Measurements from ENCODE around the gene APBA2. TPM values are rescaled to one million over a fixed set of nuclear protein-coding genes. Genes with fewer than 3 reads are reported as not detected.

The APBA2 gene
- total RNA-seq, 6 donors from 2014 or later = 3.2 to 7.9 (median 6.0) TPM

- WGBS, 2 donors = 95 to 98% methylated on average over 15 to 17 of the region's 17 CpGs
- Histone ChIP-seq H3K27ac (no peak overlapping the region), H3K4me3 (no peak overlapping the region), H3K4me1 (no peaks in the 10 kb centered on the region), H3K27me3 (no peaks in the 10 kb centered on the region), H3K36me3 (no peaks in the 10 kb centered on the region), H3K9me3 (no peaks in the 10 kb centered on the region)
- TF ChIP-seq POLR2AphosphoS5 (IDR thresholded peaks at IDR 0.05) (no peak), POLR2A (IDR thresholded peaks at IDR 0.05) (no peak), EP300 (IDR thresholded peaks at IDR 0.05) (no peak), CTCF (IDR thresholded peaks at IDR 0.05) (no peak)
- peak in 1 of 2 donors; percentile 20 for ATAC-seq (ENCODE audit: low FRiP score in 2 of 2)
- peak in 1 of 2 donors; percentile 39 for DNase-seq
Observed at GRCh38 chr15:29029651-29030195, 143.9 kb downstream of the APBA2 start.

- H3K36me3 ChIP-seq = no peaks in the 10 kb centered on the region
- TF ChIP-seq EP300 (IDR thresholded peaks at IDR 0.05) (no peak), CTCF (IDR thresholded peaks at IDR 0.05) (no peak), POLR2AphosphoS5 (IDR thresholded peaks at IDR 0.05) (no peak), POLR2A (IDR thresholded peaks at IDR 0.05) (no peak)
- H3K4me1 ChIP-seq = no peaks in the 10 kb centered on the region
- DNase-seq (no peak), ATAC-seq (ENCODE audit: low FRiP score in 2 of 2) (no peak)
- no peak overlapping the region for H3K27ac ChIP-seq
- H3K4me3 ChIP-seq = no peak overlapping the region
- WGBS, 2 donors = 72 to 80% methylated on average over 2 to 3 of the region's 3 CpGs
- H3K9me3 ChIP-seq = no peaks in the 10 kb centered on the region
- H3K27me3 ChIP-seq = no peaks in the 10 kb centered on the region
Observed at GRCh38 chr15:29031502-29032228, 145.9 kb downstream of the APBA2 start.

GRCh38 chr15:29032229-29032625, 146.5 kb downstream of the APBA2 start:
- Histone ChIP-seq H3K9me3 (no peaks in the 10 kb centered on the region), H3K27me3 (no peaks in the 10 kb centered on the region), H3K27ac (no peak overlapping the region), H3K4me1 (no peaks in the 10 kb centered on the region), H3K36me3 (no peaks in the 10 kb centered on the region), H3K4me3 (no peak overlapping the region)
- DNase-seq (no peak), ATAC-seq (ENCODE audit: low FRiP score in 2 of 2) (no peak)
- 82 to 91% methylated on average over 4 of the region's 4 CpGs for WGBS, 2 donors
- TF ChIP-seq POLR2A (IDR thresholded peaks at IDR 0.05) = no peak
- TF ChIP-seq EP300 (IDR thresholded peaks at IDR 0.05) = no peak
- TF ChIP-seq POLR2AphosphoS5 (IDR thresholded peaks at IDR 0.05) = no peak
- no peak for TF ChIP-seq CTCF (IDR thresholded peaks at IDR 0.05)

- 86 to 100% methylated on average over 1 to 5 of the region's 5 CpGs for WGBS, 2 donors
- no peaks in the 10 kb centered on the region for H3K36me3 ChIP-seq
- H3K27ac ChIP-seq = no peak overlapping the region
- no peaks in the 10 kb centered on the region for H3K9me3 ChIP-seq
- ATAC-seq (ENCODE audit: low FRiP score in 2 of 2) = no peak
- DNase-seq = no peak
- no peak overlapping the region for H3K4me3 ChIP-seq
- TF ChIP-seq POLR2AphosphoS5 (IDR thresholded peaks at IDR 0.05) = no peak
- TF ChIP-seq POLR2A (IDR thresholded peaks at IDR 0.05) = no peak
- no peak for TF ChIP-seq EP300 (IDR thresholded peaks at IDR 0.05)
- TF ChIP-seq CTCF (IDR thresholded peaks at IDR 0.05) = no peak
- no peaks in the 10 kb centered on the region for H3K4me1 ChIP-seq
- no peaks in the 10 kb centered on the region for H3K27me3 ChIP-seq
Observed at GRCh38 chr15:29032751-29033150, 147.0 kb downstream of the APBA2 start.

GRCh38 chr15:29034151-29034550, 148.4 kb downstream of the APBA2 start:
- H3K36me3 ChIP-seq = no peaks in the 10 kb centered on the region
- H3K27ac ChIP-seq = no peak overlapping the region
- ATAC-seq (ENCODE audit: low FRiP score in 2 of 2) (no peak), DNase-seq (no peak)
- no peaks in the 10 kb centered on the region for H3K4me1 ChIP-seq
- H3K9me3 ChIP-seq = no peaks in the 10 kb centered on the region
- 88% methylated on average over 3 of the region's 3 CpGs for WGBS, 2 donors
- H3K4me3 ChIP-seq = no peak overlapping the region
- H3K27me3 ChIP-seq = no peaks in the 10 kb centered on the region
- no peak for TF ChIP-seq POLR2A (IDR thresholded peaks at IDR 0.05)
- no peak for TF ChIP-seq POLR2AphosphoS5 (IDR thresholded peaks at IDR 0.05)
- TF ChIP-seq CTCF (IDR thresholded peaks at IDR 0.05) = no peak
- TF ChIP-seq EP300 (IDR thresholded peaks at IDR 0.05) = no peak

Measured in upper lobe of left lung (tissue), 6 donors.